GM19395 (cell line): Measurements from ENCODE around the gene LLCFC1.

Experiments used
- ATAC-seq: cut with Tn5 transposase; IDR thresholded peaks from one replicate; pipeline ENCODE4 v1.9.1; 2021; ENCODE audit warnings: mild to moderate bottlenecking, moderate library complexity; ENCODE audit not compliant: unreplicated experiment

LLCFC1 gene

DNA sequence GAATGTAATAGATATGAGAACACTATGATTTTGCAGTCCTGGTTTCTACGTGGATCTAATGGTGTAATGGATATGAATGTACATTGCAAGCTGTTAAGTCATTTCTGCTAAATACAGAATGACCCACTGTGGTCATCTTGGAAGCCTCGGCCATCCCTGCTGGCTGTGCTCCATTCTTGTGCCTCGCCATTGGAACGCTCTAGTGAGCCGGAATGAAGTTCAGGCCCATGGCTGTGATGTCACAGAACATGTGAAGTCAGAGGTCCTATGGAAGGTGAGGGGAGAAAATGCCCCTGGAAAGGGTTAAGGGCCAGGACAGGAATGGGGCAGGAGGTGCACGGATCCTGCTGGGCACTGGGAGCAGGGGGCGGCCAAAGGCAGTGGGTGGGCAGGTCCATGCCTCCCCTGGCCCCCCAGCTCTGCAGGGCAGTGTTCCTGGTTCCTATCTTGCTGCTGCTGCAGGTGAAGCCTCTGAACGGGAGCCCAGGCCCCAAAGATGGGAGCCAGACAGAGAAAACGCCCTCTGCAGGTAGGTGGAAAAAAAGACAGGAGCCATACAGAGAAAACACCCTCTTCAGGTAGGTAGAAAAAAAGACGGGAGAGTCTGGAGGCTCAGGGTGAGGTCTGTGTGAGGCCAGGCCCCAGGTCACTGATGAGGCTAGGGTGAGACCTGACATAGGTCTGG is at the start of gene LLCFC1:
LLCFC1 (plus strand) TSS at position 259 of the 685 bp plus-strand sequence; CDS start at position 397, 138 bp downstream.
- no peak for ATAC-seq

DNA sequence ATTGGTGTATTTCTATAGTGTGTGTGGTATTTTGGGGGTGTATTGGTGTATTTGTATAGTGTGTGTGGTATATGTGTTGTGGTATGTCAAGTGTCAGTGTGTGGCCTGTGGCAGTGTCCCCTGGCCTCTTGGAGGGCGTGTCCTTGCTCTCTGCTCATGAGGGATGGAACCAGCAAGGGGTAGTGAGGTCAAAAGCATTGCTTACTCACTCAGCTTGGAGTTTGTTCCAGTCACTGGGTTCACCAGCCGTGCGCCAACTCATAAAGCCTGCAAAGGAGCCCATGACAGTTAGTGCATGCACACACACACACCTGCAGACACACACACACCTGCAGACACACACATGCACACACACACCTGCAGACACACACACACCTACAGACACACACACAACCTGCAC is 49.5 kb upstream of the LLCFC1 start:
- no peak for ATAC-seq

DNA sequence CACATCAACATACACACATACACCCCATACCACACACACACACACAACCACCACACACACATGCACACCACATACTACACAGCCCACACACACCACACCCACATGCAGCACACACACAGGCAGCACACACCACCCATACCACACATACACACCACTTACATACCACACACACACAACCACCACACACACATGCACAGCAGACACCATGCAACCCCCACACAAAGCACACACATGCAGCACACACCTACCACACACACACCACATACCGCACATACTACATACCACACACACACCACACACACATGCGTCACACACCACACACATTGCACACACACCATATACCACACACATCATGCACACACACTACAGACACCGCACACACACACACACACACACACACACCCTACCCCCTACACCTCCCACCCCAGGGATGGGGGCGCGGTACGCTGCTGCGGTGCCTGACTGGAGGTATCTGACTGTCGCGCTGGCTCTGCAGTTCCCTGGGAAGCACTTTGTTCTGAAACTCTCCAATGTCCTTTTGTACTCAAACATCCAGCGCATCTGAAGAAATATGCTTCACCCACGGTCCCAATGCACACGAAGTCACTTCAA is 48.3 kb upstream of the LLCFC1 start:
- ATAC-seq, result no peak

DNA sequence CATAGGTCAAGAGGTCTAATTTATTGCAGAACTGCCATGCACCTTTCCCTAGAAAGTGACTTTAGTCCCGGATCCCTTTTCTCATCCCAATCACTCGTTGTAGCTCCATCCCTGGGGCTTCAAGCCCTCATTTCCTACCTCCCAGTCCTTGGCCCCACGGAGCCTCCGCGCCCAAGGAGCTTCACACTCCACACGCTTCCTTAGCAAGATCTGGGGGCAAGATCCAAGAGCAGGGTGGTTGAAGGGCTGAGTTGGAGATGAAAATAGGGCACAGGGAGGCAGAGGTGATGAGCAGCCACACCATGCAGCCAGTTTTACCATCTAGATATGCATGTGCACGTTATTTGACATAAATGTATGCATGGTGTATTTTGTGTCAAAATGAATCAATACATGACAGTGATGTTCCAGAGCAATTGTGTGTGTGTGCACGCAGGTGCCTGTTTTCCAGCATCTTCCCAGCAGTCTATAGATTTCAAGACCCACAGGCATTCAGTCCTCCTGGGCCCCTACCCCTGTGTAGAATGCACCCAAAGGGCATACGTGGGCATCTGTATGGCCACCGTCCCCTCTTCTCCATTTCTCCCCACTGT is 47.7 kb upstream of the LLCFC1 start:
- ATAC-seq, result no peak

DNA sequence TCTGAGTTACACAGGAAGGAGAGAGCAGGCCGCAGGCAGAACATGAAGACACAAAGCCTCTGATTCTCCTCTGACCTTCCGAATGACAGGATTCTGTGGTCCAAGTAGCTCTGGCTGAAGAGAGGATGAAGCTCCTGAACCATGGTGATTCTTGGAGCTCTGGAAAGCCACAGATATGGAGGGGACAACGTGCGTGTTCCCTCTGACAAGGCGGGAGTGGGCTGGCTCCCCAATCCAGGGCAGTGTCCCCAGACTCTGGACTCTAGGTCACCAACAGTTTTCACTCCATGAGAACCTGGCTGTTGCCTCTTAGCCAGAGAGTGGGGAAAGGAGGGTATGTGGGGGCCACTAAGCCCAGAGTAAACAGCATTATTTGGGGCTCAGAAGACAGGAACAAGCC is 46.3 kb upstream of the LLCFC1 start:
- ATAC-seq, result no peak

DNA sequence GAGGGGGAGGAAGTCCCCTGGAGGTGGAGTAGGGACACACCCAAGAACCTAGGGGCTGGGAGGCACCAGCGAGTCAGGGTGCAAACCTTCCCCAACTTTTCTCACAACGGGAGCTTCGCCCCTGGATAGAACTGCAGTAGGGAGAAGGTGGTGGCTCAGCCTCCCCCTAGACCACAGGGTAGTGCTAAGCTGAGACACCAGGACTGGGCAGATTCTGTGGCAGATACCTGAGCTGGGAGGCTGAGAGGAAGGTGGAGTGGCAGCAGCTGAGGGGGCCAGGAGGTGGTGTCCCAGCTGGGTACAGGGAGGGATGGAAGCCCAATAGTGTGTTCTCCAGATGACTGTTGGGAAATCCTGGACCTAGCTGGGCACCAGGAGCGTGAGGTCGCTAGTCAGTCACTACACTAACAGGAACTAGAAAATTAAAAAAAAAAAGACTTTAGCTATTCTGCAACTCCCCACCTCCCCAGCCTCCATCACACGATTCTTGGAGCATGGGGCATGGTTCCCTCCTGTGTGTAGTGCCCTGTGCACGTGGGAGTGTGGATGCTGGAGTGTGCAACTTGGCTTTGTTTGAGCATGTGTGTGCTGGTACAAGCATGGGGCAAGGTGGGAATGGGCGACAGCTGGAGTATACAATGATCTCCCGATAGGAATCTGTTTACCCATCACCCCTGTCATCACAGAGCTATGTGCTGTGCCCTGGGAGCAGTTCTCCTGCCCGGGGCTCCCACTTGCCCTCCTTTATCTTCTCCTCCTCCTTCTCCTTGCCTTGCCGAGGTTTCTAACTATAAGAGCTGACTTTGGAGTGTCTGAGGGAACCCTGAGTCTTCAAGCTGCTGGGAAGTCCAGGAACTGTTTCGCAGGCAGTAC is 44.9 kb upstream of the LLCFC1 start:
- ATAC-seq, result no peak

DNA sequence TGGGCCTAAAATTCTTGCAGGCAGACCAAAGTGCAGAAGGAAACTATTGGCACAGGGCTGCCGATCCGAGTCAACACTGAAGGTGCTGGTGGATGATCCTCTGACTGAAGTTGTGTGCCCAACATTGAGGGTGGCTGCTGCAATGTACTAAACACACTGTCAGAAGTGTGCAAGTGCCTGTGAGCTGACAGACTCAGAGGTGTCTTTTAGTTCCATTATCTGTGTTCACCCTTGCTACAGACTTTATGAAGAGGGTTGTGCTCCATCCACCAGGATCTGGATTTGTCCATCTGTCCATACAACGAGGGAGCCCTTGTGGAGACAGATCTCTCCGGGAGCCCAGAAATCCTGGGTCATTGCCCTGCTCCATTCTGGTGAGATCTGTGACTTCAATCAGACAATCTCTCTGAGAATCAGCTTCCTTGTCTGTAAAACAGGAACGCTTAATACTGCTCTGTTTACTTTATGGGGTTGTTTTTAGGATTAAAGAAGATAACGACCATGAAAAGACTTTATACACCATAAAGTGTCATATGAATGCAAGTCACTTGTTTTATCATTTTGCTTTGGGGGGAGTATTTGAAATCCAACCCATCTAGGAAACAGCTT is 44.2 kb upstream of the LLCFC1 start:
- ATAC-seq, result no peak

DNA sequence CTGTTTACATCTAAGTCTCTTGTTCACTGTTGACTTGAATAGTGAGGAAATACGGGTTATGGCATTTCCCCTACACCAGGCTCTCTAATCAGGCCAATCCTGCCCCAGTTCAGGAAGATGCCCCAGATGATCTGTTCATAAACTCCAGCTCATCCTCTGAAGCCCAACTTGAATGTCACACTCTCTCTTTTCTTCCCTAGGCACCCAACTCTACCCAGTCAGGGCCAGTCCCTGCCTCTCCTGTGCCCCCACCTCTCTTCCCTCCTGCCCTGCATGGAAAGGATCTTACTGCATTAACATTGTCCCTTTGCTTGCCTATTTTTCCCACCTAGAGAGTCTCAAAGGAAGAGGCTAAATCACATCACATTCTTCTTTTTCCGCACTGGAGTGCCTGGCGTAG is 43.1 kb upstream of the LLCFC1 start:
- no peak for ATAC-seq

DNA sequence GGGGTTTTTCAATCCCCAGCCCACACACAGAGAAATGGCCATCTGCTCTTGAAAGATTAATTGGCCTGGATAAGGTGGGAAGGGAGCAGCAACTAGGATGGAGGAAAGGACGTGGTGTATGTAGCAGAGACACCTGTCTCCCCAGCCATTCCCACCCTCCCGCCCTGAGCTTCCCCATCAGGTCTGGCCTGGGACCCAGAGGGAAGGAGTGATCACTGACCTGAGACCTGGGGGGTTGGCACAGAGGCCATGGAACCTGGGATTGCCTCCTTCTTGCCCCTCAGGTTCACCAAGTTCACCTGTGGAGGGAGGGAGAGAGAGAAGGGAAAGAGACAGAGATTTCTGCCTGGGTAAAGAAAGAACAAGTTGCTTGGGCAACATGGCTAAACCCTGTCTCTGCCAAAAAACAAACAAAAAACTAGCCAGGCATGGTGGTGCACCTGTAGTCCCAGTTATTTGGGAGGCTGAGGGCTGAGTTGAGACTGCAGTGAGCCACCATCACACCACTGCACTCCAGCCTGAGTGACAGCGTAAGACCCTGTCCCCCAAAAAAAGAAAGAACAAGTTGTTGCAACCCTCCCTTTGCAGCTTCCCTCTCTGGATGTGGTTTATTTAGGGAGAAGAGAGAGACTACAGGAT is 42.4 kb upstream of the LLCFC1 start:
- no peak for ATAC-seq

DNA sequence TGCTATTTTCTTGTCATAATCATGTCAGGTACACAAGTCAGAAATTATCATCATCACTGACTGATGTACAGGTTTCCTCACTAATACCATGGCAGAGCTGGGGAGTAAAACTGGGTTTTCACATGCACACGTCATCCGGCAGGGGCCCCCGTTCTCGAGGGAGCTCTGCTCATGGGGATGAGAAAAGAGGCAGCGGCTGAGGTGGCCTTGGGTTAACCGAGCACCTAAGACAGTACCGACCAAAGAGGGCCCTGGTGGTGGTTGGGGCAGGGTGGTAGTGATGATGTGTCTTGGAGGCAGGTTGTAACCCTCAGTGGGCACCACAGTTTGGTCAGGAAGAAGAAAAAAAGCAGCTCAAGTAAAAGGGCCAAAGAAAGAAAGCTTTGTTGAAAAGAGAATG is 41.6 kb upstream of the LLCFC1 start:
- no peak for ATAC-seq

DNA sequence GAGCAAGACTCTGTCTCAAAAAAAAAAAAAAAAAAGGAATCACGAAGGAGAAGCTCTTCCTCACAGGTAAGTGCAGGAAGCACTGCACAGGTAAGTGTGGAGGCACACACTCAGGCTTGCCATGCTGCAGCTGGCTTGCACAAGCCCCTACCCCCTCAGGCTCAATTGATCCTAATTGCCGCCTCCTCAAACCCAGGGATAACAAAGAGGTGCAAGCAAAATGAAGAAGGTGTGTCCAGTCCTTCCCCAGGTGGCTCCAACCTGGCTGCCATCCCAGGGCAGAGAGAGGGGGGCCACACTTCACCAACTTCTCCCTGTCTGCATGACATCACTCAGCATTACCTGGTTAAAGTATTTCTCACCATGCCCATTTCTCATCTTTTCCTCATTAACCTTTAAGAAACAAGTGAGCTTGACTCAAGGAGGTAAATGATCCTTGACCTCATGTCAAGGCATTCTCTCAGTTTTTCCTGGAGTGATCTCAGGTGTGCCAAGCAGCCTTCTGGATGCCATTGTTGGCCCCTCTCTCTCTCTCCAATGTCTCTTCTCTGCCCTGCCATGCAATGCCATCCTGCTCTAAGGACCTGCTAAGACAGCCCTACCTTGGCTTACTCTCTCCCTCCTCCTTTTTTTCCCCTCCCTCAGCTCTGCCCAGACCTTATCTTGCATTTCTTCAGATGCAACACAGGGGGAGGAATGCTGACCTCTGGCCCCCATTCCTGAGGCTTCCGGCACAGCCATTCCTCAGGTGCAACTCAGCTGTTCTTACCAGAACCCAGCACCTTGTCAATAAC is 40.7 kb upstream of the LLCFC1 start:
- no peak for ATAC-seq

DNA sequence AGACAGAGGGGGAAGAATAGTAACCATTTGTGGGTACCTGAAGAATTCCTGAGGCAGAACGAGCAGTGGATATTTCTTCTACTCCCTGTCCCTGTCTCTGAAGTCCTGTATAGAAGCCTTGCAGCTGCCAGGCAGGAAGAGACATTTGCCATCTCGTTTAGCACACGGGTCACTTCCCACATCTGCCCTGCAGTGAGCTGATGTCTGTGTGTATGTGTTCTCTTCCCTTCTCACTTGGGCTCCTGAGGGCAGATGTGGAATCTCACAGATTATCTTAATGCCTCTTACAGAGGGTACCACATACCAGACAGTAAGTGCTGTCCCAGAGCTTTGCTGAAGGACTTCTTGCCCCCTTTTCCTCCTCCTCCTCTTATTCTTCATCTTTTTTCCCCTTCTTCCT is 39.6 kb upstream of the LLCFC1 start:
- no peak for ATAC-seq

DNA sequence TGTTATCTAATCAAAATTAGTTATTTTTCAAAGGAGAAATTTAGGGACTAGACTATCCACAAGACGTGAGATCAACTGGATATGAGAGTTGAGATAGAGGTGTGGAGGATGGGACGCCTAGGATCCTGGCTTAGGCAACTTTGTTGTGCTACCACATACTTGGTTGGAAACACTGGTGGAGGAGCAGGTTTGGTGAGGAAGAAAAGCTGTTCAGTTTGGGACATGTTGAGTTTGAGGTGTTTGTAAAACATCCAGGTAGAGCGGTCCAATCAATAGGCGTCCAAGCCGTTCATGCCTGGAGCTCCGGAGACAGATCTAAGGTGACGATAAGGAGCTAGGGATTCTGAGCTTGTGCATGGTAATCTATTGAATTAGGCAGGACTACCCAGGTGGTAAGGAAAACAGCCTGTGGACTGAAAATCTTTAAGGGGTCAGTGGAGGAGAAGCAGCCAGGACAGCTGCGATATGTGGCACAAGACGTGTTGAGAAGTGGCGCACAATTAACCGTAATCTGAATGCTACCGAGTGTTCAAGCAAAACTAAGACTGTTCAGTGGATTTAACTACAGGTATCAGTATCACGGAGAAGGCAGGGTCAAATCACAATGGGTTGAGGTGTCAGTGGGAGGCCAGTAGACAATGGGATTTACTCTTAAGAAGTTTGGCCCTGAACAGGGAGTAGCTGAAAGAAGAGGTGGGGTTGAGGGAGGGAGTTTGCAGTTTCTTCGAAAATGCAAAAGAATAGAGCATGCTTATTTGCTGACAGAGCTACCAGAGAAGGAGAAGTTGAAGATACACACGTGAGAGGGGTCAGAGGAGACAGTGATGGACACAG is 37.6 kb upstream of the LLCFC1 start:
- no peak for ATAC-seq

DNA sequence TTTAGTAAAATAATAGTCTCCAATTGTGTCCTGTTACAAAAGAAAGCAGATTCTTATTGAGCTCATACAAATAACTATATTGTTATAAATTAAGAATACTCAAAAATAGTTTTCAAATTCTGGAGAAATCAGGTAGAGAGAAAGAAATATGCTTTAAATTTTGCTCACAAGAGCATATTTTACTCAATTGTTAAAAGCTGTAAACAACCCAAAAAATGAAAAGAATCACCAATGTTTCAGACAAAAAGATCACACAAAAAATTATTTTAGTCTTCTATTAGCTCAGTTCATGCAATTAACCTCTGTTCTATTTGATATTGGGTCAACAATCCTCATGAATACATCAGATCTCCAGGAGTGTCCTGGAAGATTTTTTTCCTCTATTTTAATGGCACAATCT is 35.2 kb upstream of the LLCFC1 start:
- no peak for ATAC-seq

DNA sequence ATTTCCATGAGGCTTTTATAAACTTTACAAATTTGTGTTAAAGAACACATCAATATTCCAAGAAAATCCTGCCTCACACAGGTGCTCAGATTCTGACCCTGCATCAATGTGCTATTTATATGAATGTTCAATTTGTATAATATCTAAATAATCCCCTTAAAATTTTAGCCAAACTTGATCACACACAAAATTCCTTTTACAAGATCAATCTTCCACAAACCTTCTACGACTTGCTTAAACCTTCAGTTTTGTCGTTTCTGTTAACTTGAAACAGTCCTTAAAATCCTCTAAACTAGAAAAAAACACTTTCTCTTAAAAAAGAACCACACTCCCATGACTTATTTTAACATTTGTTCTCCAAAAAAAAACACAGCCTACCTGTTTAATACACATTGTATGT is 33.5 kb upstream of the LLCFC1 start:
- ATAC-seq, result no peak

DNA sequence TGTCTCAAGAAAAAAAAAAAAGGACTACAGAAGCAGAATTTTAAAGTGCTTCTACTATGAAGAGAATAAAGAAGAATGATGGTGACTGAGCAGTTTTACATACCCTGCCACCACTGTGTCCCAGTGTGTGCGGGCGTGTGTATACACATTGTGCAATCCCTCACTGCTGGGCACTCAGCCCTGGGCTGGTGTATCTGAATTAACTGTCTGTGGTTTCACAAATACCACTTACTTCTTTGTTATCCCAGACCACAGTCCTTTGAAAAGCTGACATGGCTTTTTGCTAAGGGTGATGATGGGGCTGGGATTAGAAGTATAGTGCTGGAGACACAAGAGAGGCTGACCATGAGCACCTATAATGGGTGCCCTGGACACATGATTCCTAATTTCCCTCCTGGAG is 32.6 kb upstream of the LLCFC1 start:
- no peak for ATAC-seq

DNA sequence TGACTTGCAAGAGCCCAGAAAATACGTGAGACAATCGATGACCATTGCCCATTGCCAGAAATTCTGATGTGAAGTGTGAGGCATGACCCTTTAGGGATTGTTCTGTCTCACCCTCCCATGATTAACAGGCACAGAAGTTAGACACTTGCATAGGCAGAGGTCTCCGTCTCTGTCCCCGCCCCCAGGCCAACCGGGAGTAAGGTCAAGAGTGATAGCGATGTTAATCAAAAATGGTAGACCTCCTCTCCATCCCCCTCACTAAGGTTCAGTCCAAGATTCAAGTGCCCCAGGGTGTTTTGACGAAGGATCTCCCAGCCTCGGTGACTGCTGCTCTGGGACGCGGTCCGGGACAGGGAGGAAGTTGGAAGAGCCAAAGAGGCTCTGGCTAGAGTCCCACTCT is 31.0 kb upstream of the LLCFC1 start:
- ATAC-seq, result no peak

DNA sequence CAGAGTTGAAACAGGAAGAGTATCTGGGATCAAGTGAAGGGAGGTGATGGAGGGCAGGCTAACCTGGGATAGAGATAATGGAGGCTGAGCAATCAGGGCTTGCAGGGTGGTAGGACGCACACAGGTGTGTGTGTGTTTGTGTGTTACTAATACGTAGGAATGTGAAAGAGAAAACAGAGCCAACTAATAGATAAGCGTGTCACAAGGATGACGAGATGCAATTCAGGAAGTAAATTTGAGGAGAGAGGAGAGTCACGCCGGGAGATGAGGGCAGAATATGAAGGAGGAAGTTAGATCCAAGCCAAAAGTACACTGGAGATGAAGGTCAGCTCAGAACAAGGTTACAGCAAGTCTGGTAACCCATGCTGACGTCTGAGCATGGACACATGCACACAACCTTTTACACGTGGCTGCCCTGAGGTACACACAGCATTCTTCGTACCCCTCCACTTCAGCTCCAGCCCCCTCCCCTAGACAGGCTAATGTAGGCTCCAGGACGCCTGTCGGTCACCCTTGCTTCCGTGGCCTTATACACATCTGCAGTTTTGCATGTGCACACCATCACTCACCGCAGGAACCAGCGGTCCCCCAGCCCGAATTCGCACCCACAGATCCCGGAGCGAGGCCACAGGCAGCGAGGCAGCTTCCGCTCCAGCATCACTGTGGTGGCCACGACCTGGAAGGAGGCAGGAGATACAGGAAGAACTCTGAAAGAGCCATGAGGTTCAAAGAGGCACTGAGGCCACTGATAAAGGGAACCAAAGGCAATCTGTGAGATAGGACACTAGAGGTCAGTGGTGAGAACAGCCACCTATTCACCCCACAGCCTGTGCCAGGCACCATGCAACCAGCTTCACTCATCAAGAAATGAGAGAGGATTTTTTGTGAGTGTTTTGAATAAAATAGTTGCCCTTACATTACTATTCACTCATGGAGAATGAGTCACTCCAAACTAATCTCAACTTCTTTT is 30.1 kb upstream of the LLCFC1 start:
- ATAC-seq, result no peak
